ENCODE results near the gene PCDHGA7.

The PCDHGA7 gene

DNA sequence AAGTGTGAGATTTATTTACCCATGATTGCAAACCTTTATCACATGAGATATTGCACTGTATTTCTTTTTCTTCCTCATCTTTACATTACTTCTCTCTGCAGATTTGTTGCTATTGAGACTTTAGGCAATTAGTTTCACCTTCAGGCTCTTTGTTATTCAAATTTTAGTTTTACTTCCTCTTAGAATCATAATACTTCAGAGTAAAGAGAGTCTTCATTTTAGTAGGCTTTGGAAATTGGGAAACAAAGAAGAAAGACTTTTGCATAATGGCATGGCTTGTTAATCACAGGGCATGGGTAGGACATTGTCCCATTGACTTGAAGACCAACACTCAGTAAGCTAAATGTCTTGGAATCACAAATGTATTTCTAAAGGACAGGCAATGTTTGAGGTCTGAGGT is 19.8 kb upstream of the PCDHGA7 start:
- Histone ChIP-seq H4K91ac (ENCODE audit: low read depth, low read length) (no peak overlapping the region), H2BK120ac (ENCODE audit: insufficient read depth, low read length, poor library complexity) (no peak overlapping the region), H2AFZ (ENCODE audit: insufficient read depth, low read length, poor library complexity) (no peak overlapping the region), H3K4me3 (ENCODE audit: low read depth, low read length) (no peak overlapping the region), H3K4me1 (ENCODE audit: control insufficient read depth in 1 of 2, insufficient read depth in 2 of 2, low read length in 2 of 2) (no peaks in the 10 kb centered on the region), H4K12ac (ENCODE audit: low read depth, low read length) (no peak overlapping the region), H3K9me3 (ENCODE audit: insufficient read depth, low read depth, low read length) (peaks cover 36% of the 10 kb centered on the region), H2BK5ac (ENCODE audit: low read depth, low read length, poor library complexity) (no peak overlapping the region), H2BK12ac (ENCODE audit: low read length) (no peak overlapping the region), H3K14ac (ENCODE audit: low read length) (no peak overlapping the region), H3K4me2 (ENCODE audit: low read length) (no peak overlapping the region), H4K8ac (ENCODE audit: low read depth, low read length) (no peak overlapping the region), H2AK5ac (ENCODE audit: low read length) (no peak overlapping the region), H3K23ac (ENCODE audit: low read length) (no peak overlapping the region), H3K79me2 (ENCODE audit: control insufficient read depth, insufficient read depth, low read length, poor library complexity) (no peaks in the 10 kb centered on the region), H3K9ac (ENCODE audit: low read length) (no peak overlapping the region), H3K79me1 (ENCODE audit: low read length) (no peaks in the 10 kb centered on the region), H3K18ac (ENCODE audit: low read length) (no peak overlapping the region), H3K27me3 (ENCODE audit: insufficient read depth, low read length) (no peaks in the 10 kb centered on the region), H3K36me3 (ENCODE audit: control insufficient read depth in 1 of 2, insufficient read depth in 2 of 2, low read length in 2 of 2) (no peaks in the 10 kb centered on the region), H3K27ac (ENCODE audit: low read depth, low read length) (no peak overlapping the region), H3K4ac (ENCODE audit: low read depth, low read length) (no peak overlapping the region)
- DNase-seq = no peak

DNA sequence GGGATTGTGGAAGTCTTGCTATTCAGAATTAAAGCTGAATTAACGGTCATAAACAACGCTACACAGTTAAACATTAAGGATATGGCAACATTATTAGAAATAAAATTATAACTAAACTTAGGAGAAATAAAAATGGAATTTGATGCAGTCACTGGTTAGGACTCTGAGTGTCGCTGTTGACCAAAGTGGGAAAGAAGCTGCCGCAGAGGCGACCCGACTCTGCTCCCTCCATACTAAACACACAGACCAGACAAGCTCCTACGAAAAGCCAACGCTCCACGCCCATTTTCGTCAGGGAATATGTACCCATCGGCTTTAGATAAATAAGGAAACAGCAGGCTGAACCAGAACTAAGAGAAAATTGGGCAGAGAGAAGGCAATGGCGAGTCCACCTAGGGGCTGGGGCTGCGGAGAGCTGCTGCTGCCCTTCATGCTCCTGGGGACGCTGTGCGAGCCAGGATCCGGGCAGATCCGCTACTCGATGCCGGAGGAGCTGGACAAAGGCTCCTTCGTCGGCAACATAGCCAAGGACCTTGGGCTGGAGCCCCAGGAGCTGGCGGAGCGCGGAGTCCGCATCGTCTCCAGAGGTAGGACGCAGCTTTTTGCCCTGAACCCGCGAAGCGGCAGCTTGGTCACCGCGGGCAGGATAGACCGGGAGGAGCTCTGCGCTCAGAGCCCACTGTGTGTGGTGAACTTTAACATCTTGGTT is 18.4 kb upstream of the PCDHGA7 start, which contains the start of gene PCDHGA5:
TSS of gene PCDHGA5 (plus strand) at position 211 of the 709 bp plus-strand sequence. CDS start at position 380, 169 bp downstream.
- Histone ChIP-seq H2BK120ac (ENCODE audit: insufficient read depth, low read length, poor library complexity) (no peak within 1 kb of the TSS), H4K91ac (ENCODE audit: low read depth, low read length) (no peak within 1 kb of the TSS), H3K14ac (ENCODE audit: low read length) (no peak within 1 kb of the TSS), H3K79me2 (ENCODE audit: control insufficient read depth, insufficient read depth, low read length, poor library complexity) (no peaks in the 10 kb centered on the region), H3K4me3 (ENCODE audit: low read depth, low read length) (no peak within 1 kb of the TSS), H3K9ac (ENCODE audit: low read length) (peak within 1 kb of the TSS; percentile 3), H3K27me3 (ENCODE audit: insufficient read depth, low read length) (no peaks in the 10 kb centered on the region), H3K18ac (ENCODE audit: low read length) (no peak within 1 kb of the TSS), H3K36me3 (ENCODE audit: control insufficient read depth in 1 of 2, insufficient read depth in 2 of 2, low read length in 2 of 2) (no peaks in the 10 kb centered on the region), H4K8ac (ENCODE audit: low read depth, low read length) (no peak within 1 kb of the TSS), H3K4ac (ENCODE audit: low read depth, low read length) (no peak within 1 kb of the TSS), H4K12ac (ENCODE audit: low read depth, low read length) (no peak within 1 kb of the TSS), H2AK5ac (ENCODE audit: low read length) (no peak within 1 kb of the TSS), H3K9me3 (ENCODE audit: insufficient read depth, low read depth, low read length) (peaks cover 36% of the 10 kb centered on the region), H3K4me2 (ENCODE audit: low read length) (no peak within 1 kb of the TSS), H2BK5ac (ENCODE audit: low read depth, low read length, poor library complexity) (no peak within 1 kb of the TSS), H3K79me1 (ENCODE audit: low read length) (no peaks in the 10 kb centered on the region), H2BK12ac (ENCODE audit: low read length) (no peak within 1 kb of the TSS), H3K27ac (ENCODE audit: low read depth, low read length) (no peak within 1 kb of the TSS), H3K4me1 (ENCODE audit: control insufficient read depth in 1 of 2, insufficient read depth in 2 of 2, low read length in 2 of 2) (no peaks in the 10 kb centered on the region), H3K23ac (ENCODE audit: low read length) (no peak within 1 kb of the TSS), H2AFZ (ENCODE audit: insufficient read depth, low read length, poor library complexity) (no peak within 1 kb of the TSS)
- DNase-seq = no peak
- no CpG with 5 or more reads among the region's 34 CpGs for whole genome bisulfite sequencing (ENCODE audit: extremely low coverage, insufficient coverage, insufficient read length)

DNA sequence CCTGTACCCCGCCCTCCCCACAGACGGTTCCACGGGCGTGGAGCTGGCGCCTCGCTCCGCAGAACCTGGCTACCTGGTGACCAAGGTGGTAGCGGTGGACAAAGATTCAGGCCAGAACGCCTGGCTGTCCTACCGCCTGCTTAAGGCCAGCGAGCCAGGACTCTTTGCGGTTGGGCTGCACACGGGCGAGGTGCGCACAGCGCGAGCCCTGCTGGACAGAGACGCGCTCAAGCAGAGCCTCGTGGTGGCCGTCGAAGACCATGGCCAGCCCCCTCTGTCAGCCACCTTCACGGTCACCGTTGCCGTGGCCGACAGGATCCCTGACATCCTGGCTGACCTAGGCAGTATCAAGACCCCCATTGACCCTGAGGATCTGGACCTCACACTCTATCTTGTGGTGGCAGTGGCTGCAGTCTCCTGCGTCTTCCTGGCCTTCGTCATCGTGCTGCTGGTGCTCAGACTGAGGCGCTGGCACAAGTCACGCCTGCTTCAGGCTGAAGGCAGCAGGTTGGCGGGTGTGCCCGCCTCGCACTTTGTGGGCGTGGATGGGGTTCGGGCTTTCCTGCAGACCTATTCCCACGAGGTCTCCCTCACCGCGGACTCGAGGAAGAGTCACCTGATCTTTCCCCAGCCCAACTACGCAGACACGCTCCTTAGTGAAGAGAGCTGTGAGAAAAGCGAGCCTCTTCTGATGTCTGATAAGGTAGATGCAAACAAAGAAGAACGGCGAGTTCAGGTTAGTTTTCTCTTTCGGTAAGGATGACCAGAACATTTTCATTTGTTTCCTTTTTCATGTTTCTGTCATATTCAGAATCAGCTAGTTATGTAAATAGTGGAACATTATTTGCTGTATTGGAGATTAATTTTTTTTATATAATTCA is 16.3 kb upstream of the PCDHGA7 start:
- no peak overlapping the region for H3K4me3 ChIP-seq (ENCODE audit: low read depth, low read length)
- no peak overlapping the region for H3K27ac ChIP-seq (ENCODE audit: low read depth, low read length)
- no peak overlapping the region for H3K18ac ChIP-seq (ENCODE audit: low read length)
- peaks cover 34% of the 10 kb centered on the region for H3K9me3 ChIP-seq (ENCODE audit: insufficient read depth, low read depth, low read length)
- H4K91ac ChIP-seq (ENCODE audit: low read depth, low read length) = no peak overlapping the region
- H3K9ac ChIP-seq (ENCODE audit: low read length) = no peak overlapping the region
- no peak overlapping the region for H2BK120ac ChIP-seq (ENCODE audit: insufficient read depth, low read length, poor library complexity)
- no peak overlapping the region for H3K4ac ChIP-seq (ENCODE audit: low read depth, low read length)
- H4K12ac ChIP-seq (ENCODE audit: low read depth, low read length) = no peak overlapping the region
- no peak overlapping the region for H4K8ac ChIP-seq (ENCODE audit: low read depth, low read length)
- no peak overlapping the region for H3K23ac ChIP-seq (ENCODE audit: low read length)
- peaks cover 2 to 3% of the 10 kb centered on the region in 2 experiments for H3K36me3 ChIP-seq (ENCODE audit: control insufficient read depth in 1 of 2, insufficient read depth in 2 of 2, low read length in 2 of 2)
- H2BK12ac ChIP-seq (ENCODE audit: low read length) = no peak overlapping the region
- no peaks in the 10 kb centered on the region for H3K79me2 ChIP-seq (ENCODE audit: control insufficient read depth, insufficient read depth, low read length, poor library complexity)
- WGBS (ENCODE audit: extremely low coverage, insufficient coverage, insufficient read length) = no CpG with 5 or more reads among the region's 46 CpGs
- H3K27me3 ChIP-seq (ENCODE audit: insufficient read depth, low read length) = no peaks in the 10 kb centered on the region
- DNase-seq = no peak
- no peaks in the 10 kb centered on the region for H3K79me1 ChIP-seq (ENCODE audit: low read length)
- H2AFZ ChIP-seq (ENCODE audit: insufficient read depth, low read length, poor library complexity) = no peak overlapping the region
- no peak overlapping the region for H2AK5ac ChIP-seq (ENCODE audit: low read length)
- no peak overlapping the region for H3K14ac ChIP-seq (ENCODE audit: low read length)
- no peaks in the 10 kb centered on the region for H3K4me1 ChIP-seq (ENCODE audit: control insufficient read depth in 1 of 2, insufficient read depth in 2 of 2, low read length in 2 of 2)
- no peak overlapping the region for H3K4me2 ChIP-seq (ENCODE audit: low read length)
- no peak overlapping the region for H2BK5ac ChIP-seq (ENCODE audit: low read depth, low read length, poor library complexity)

DNA sequence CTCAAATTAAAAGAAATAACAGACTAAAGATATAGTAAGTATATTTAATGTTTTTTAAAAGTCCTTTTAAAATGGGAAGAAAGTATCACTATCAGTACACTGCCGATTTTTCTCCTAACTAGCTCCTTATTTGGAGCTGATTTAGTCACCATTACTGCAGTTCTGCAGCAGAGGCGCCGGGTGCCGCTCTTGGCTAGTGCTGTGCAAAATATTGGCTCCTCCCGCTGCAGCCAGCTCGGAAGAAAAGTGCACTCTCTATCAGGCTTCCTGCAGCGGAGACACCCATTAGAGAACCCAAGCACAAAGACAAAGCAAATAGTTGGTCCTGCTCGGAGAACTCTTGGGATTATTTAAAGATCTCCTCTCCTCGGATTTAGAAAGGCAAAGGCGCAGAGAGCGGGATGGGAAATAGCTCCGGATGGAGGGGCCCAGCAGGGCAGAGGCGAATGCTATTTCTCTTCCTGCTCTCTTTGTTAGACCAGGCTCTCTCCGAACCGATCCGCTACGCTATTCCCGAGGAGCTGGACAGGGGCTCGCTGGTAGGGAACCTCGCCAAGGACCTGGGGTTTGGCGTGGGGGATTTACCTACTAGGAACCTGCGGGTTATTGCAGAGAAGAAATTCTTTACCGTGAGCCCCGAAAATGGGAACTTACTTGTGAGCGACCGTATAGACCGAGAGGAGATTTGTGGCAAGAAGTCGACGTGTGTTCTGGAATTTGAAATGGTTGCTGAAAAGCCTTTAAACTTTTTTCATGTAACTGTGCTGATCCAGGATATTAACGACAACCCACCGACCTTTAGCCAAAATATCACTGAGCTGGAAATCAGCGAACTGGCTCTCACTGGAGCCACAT is 12.3 kb upstream of the PCDHGA7 start, which contains the start of gene PCDHGB3:
TSS of gene PCDHGB3 (plus strand) at position 249 of the 855 bp plus-strand sequence. CDS start at position 402, 153 bp downstream.
- no peak within 1 kb of the TSS for H3K14ac ChIP-seq (ENCODE audit: low read length)
- peaks cover 2 to 3% of the 10 kb centered on the region in 2 experiments for H3K36me3 ChIP-seq (ENCODE audit: control insufficient read depth in 1 of 2, insufficient read depth in 2 of 2, low read length in 2 of 2)
- H2BK5ac ChIP-seq (ENCODE audit: low read depth, low read length, poor library complexity) = no peak within 1 kb of the TSS
- WGBS (ENCODE audit: extremely low coverage, insufficient coverage, insufficient read length) = no CpG with 5 or more reads among the region's 32 CpGs
- no peak within 1 kb of the TSS for H2BK12ac ChIP-seq (ENCODE audit: low read length)
- no peak within 1 kb of the TSS for H4K12ac ChIP-seq (ENCODE audit: low read depth, low read length)
- no peak within 1 kb of the TSS for H3K4me3 ChIP-seq (ENCODE audit: low read depth, low read length)
- H3K18ac ChIP-seq (ENCODE audit: low read length) = no peak within 1 kb of the TSS
- no peak within 1 kb of the TSS for H3K23ac ChIP-seq (ENCODE audit: low read length)
- no peak within 1 kb of the TSS for H3K4me2 ChIP-seq (ENCODE audit: low read length)
- no peak within 1 kb of the TSS for H3K4ac ChIP-seq (ENCODE audit: low read depth, low read length)
- no peaks in the 10 kb centered on the region for H3K79me1 ChIP-seq (ENCODE audit: low read length)
- H3K79me2 ChIP-seq (ENCODE audit: control insufficient read depth, insufficient read depth, low read length, poor library complexity) = no peaks in the 10 kb centered on the region
- H3K4me1 ChIP-seq (ENCODE audit: control insufficient read depth in 1 of 2, insufficient read depth in 2 of 2, low read length in 2 of 2) = no peaks in the 10 kb centered on the region
- no peak for DNase-seq
- H2AFZ ChIP-seq (ENCODE audit: insufficient read depth, low read length, poor library complexity) = no peak within 1 kb of the TSS
- H3K9me3 ChIP-seq (ENCODE audit: insufficient read depth, low read depth, low read length) = peaks cover 38% of the 10 kb centered on the region
- no peak within 1 kb of the TSS for H2BK120ac ChIP-seq (ENCODE audit: insufficient read depth, low read length, poor library complexity)
- H3K9ac ChIP-seq (ENCODE audit: low read length) = no peak within 1 kb of the TSS
- no peak within 1 kb of the TSS for H3K27ac ChIP-seq (ENCODE audit: low read depth, low read length)
- no peaks in the 10 kb centered on the region for H3K27me3 ChIP-seq (ENCODE audit: insufficient read depth, low read length)
- H4K8ac ChIP-seq (ENCODE audit: low read depth, low read length) = no peak within 1 kb of the TSS
- no peak within 1 kb of the TSS for H2AK5ac ChIP-seq (ENCODE audit: low read length)
- no peak within 1 kb of the TSS for H4K91ac ChIP-seq (ENCODE audit: low read depth, low read length)
